Right lobe of liver (tissue), 6 donors: ENCODE measurements around the gene GPR119. TPM values are rescaled to one million over a fixed set of nuclear protein-coding genes. Genes with fewer than 3 reads are reported as not detected.

Experiments
- ATAC-seq, 4 donors: fragments of 200-7000 bp; cut with Tn5 transposase; one replicate each; pipeline ENCODE4 v1.9.1; 2020; ENCODE audit warnings: mild to moderate bottlenecking in 4 of 4, moderate library complexity in 4 of 4
- DNase-seq, 3 donors: peaks; one replicate each; pipeline ENCODE4 v3.0.0-alpha.2; 2020
- H3K27ac ChIP-seq, 3 donors: fragments of 200-600 bp; one replicate each; pipeline ENCODE4 v1.8.0; 2022
- H3K27me3 ChIP-seq, 2 donors: fragments of 200-600 bp; one replicate each; pipeline ENCODE4 v1.8.0; 2022
- H3K36me3 ChIP-seq, 4 donors: fragments of 200-600 bp; sonication (generic) in 1 of 4; one replicate each; pipeline versions ENCODE4 v1.5.1 to v1.8.0; 2017 to 2022; ENCODE audit warnings: control low read depth in 1 of 4
- H3K4me1 ChIP-seq, 4 donors: fragments of 200-600 bp; sonication (generic) in 1 of 4; one replicate each; pipeline versions ENCODE4 v1.5.1 to v1.8.0; 2017 to 2022; ENCODE audit warnings: control low read depth in 1 of 4
- H3K4me3 ChIP-seq, 3 donors: fragments of 200-600 bp; one replicate each; pipeline ENCODE4 v1.8.0; 2022
- H3K9me3 ChIP-seq, 4 donors: fragments of 200-600 bp; sonication (generic) in 1 of 4; one replicate each; pipeline versions ENCODE4 v1.5.1 to v1.8.0; 2017 to 2022; ENCODE audit warnings: control low read depth in 1 of 4
- POLR2A ChIP-seq: fragments of 450-650 bp; IDR thresholded peaks from one replicate; pipeline ENCODE4 v1.6.1; 2017; ENCODE audit warnings: antibody characterized with exemption, mild to moderate bottlenecking
- whole genome bisulfite sequencing: methylation state at CpG from one replicate; pipeline ENCODE4 v1.1.6; 2018; ENCODE audit warnings: low coverage, low lambda C conversion rate; ENCODE audit not compliant: insufficient coverage; ENCODE audit errors: missing lambda C conversion rate; 5-methylcytosine and 5-hydroxymethylcytosine counted together
- intact Hi-C, 2 donors: fragments of 100-400 bp; cut with DNase I; formaldehyde crosslinking; loops; one replicate each; pipeline versions ENCODE4 v1.11.2 to v1.14.1; 2022
- total RNA-seq, 6 experiments: library from RNA; depleted of rRNA in 2 of 6; stranded (reverse); fragments of >200 nt in 2 of 6; fragmentation: NEBNext Ultra II Directional in 3 of 6; extraction: Animal tissue kit (Norgen Biotek cat#: 25700) in 3 of 6; gene quantifications; one replicate each; pipeline versions ENCODE4 v1.1.0 to v1.2.4, GENCODE V29; 2016 to 2023
- TF ChIP-seq, protein P1 (sequence below), 4 donors: fragments of 200-600 bp in 3 of 4; fragments of 450-650 bp in 1 of 4; IDR thresholded peaks; one replicate each; pipeline versions ENCODE4 v1.5.1 to v1.8.0; 2016 to 2022; ENCODE audit warnings: antibody characterized with exemption in 4 of 4, mild to moderate bottlenecking in 2 of 4
- donor health status: DM: no; HTN: yes; CAD: no.
- donor health status: DM: no; HTN: no; CAD: no.
- donor health status: DM: no; HTN: no; CAD: no.
- donor health status: DM: no; HTN: yes; CAD: no.
- donor health status: DM: no; HTN: yes; CAD: no.

Gene GPR119
- total RNA-seq, 6 experiments from 2014 or later = not detected

- 42% methylated on average over 2 of the region's 2 CpGs for WGBS
- Histone ChIP-seq H3K9me3 (no peaks in the 10 kb centered on the region), H3K27ac (no peak overlapping the region), H3K4me3 (no peak overlapping the region), H3K27me3 (no peaks in the 10 kb centered on the region), H3K36me3 (no peaks in the 10 kb centered on the region), H3K4me1 (no peaks in the 10 kb centered on the region)
- no peak for ATAC-seq
- no peak for TF ChIP-seq POLR2A
- TF ChIP-seq, protein P1, sequence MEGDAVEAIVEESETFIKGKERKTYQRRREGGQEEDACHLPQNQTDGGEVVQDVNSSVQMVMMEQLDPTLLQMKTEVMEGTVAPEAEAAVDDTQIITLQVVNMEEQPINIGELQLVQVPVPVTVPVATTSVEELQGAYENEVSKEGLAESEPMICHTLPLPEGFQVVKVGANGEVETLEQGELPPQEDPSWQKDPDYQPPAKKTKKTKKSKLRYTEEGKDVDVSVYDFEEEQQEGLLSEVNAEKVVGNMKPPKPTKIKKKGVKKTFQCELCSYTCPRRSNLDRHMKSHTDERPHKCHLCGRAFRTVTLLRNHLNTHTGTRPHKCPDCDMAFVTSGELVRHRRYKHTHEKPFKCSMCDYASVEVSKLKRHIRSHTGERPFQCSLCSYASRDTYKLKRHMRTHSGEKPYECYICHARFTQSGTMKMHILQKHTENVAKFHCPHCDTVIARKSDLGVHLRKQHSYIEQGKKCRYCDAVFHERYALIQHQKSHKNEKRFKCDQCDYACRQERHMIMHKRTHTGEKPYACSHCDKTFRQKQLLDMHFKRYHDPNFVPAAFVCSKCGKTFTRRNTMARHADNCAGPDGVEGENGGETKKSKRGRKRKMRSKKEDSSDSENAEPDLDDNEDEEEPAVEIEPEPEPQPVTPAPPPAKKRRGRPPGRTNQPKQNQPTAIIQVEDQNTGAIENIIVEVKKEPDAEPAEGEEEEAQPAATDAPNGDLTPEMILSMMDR (IDR thresholded peaks at IDR 0.05) = no peak
- DNase-seq = no peak
- intact Hi-C loops = no loop called here
These were observed 32.6 kb upstream of the GPR119 start for GRCh38 chrX:130418066-130418465.

DNA sequence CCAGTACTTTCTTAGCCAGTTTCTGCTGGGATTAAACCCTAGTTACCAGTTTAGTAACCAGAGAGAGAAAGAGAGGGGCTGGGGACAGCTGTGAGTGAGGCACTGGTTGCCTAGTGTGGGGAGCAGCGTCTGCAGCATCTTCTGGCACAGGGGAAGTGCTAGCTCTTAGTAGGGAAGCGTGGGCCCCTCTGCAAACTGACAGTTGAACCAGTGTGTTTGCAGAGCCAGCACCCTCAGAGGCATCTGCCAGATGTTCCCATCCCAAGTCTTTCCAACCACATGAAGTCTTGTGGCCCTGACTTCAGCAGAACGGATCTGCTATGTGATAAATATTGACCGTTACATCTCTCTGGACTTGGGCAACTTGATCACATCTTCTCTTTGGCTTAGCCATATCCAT, 31.3 kb upstream of the GPR119 start:
- 83% methylated on average over 1 of the region's 4 CpGs for WGBS
- Histone ChIP-seq H3K36me3 (no peaks in the 10 kb centered on the region), H3K27me3 (no peaks in the 10 kb centered on the region), H3K9me3 (no peaks in the 10 kb centered on the region), H3K4me3 (no peak overlapping the region), H3K27ac (no peak overlapping the region), H3K4me1 (no peaks in the 10 kb centered on the region)
- ATAC-seq (no peak), DNase-seq (no peak)
- TF ChIP-seq POLR2A = no peak
- TF ChIP-seq, protein P1 (IDR thresholded peaks at IDR 0.05) = no peak
- intact Hi-C loops = no loop called here

DNA sequence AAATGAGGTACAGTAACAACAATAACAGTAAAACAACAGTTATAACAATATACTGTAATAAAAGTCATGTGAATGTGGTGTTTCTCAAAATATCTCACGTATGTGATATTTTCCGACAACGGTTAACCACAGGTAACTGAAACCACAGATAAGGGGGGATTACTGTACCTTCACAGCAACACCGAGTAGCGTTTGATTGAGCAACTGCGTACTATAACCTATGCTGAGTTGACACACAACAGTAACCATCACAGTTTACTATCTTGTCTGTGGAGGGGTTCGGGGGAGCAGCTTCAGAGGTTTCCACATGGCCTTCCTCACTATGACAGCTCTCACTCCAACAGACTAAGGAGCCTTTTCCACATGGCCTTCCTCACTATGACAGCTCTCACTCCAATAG, 29.7 kb upstream of the GPR119 start:
- no peaks in the 10 kb centered on the region for H3K36me3 ChIP-seq
- intact Hi-C loops = no loop called here
- TF ChIP-seq POLR2A = no peak
- 62% methylated on average over 5 of the region's 7 CpGs for WGBS
- H3K4me1 ChIP-seq = no peaks in the 10 kb centered on the region
- no peaks in the 10 kb centered on the region for H3K9me3 ChIP-seq
- no peak for DNase-seq
- ATAC-seq = no peak
- H3K27ac ChIP-seq = no peak overlapping the region
- H3K4me3 ChIP-seq = no peak overlapping the region
- H3K27me3 ChIP-seq = no peaks in the 10 kb centered on the region

- Histone ChIP-seq H3K4me1 (no peaks in the 10 kb centered on the region), H3K9me3 (no peaks in the 10 kb centered on the region), H3K27ac (no peak overlapping the region), H3K36me3 (no peaks in the 10 kb centered on the region), H3K4me3 (no peak overlapping the region), H3K27me3 (no peaks in the 10 kb centered on the region)
- no peak for ATAC-seq
- 78% methylated on average over 3 of the region's 5 CpGs for WGBS
- intact Hi-C loops = no loop called here
- DNase-seq = no peak
- TF ChIP-seq, protein P1 (IDR thresholded peaks at IDR 0.05) = no peak
- no peak for TF ChIP-seq POLR2A
These were observed 29.3 kb upstream of the GPR119 start for GRCh38 chrX:130414800-130415199.

- no peaks in the 10 kb centered on the region for H3K9me3 ChIP-seq
- H3K27ac ChIP-seq = no peak overlapping the region
- H3K4me3 ChIP-seq = no peak overlapping the region
- 39% methylated on average over 2 of the region's 2 CpGs for WGBS
- no peak for DNase-seq
- H3K4me1 ChIP-seq = no peaks in the 10 kb centered on the region
- ATAC-seq = peak in 1 of 4 donors; percentile 34
- intact Hi-C loops = no loop called here
- H3K36me3 ChIP-seq = no peaks in the 10 kb centered on the region
- no peak for TF ChIP-seq POLR2A
- TF ChIP-seq, protein P1 (IDR thresholded peaks at IDR 0.05) = no peak
- H3K27me3 ChIP-seq = no peaks in the 10 kb centered on the region
These were observed 27.9 kb upstream of the GPR119 start for GRCh38 chrX:130413415-130413814.
